ENCODE data around the gene KCNE5. TPM values are rescaled to one million over a fixed set of nuclear protein-coding genes. Genes with fewer than 3 reads are reported as not detected.

Gene KCNE5
- total and polyA plus RNA-seq, 10 of the 15 experiments (the other 5 are each of a cell fraction or from before 2014, with no cell fraction given) = 0.08 to 0.54 (median 0.40) TPM

DNA sequence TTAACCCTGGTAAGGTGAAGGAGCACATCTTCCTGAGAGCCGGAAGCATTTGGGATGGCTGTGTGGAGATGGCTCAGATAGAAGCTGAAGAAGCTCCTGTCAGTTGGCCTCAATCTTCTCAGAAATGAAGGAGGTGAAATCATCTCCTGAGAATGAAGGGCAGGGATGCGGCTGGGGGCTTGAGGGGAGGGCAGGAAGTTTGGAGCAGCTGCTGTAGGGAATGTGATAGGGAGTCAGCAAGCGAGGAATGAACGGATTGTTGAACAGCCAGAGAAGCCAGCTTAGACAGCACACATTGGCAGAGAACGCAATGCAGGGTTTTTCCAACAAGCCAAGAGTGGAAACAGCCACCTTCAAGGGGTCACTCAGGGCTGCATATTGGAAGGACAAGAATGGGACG, 10.0 kb downstream of the KCNE5 start:
- TF ChIP-seq ZBED1 (IDR thresholded peaks at IDR 0.05; ENCODE audit: borderline replicate concordance) (no peak), SRF (IDR thresholded peaks at IDR 0.05; ENCODE audit: low read depth in 2 of 2, low read length in 2 of 2) (no peak), JUND (IDR thresholded peaks at IDR 0.05; ENCODE audit: low read depth, low read length) (no peak), FOS (IDR thresholded peaks at IDR 0.05; ENCODE audit: borderline replicate concordance, extremely low read depth, insufficient read length) (no peak), LARP7 (IDR thresholded peaks at IDR 0.05) (no peak), SMAD5 (IDR thresholded peaks at IDR 0.05; ENCODE audit: low read depth) (no peak), TBL1XR1 (IDR thresholded peaks at IDR 0.05; ENCODE audit: low read depth, low read length) (no peak), RUNX3 (IDR thresholded peaks at IDR 0.05; ENCODE audit: low read length) (no peak), BRCA1 (IDR thresholded peaks at IDR 0.05; ENCODE audit: low read depth, low read length) (no peak), NFIC (IDR thresholded peaks at IDR 0.05; ENCODE audit: low read depth, low read length) (no peak), RAD21 (IDR thresholded peaks at IDR 0.05; ENCODE audit: insufficient read depth, low read depth, low read length) (no peak), TAF1 (IDR thresholded peaks at IDR 0.05; ENCODE audit: borderline replicate concordance, low read depth, low read length) (no peak), HDGF (IDR thresholded peaks at IDR 0.05) (no peak), NR2F1 (conservative IDR thresholded peaks at IDR 0.05) (no peak), CBX3 (IDR thresholded peaks at IDR 0.05; ENCODE audit: borderline replicate concordance, low read depth) (no peak), YY1 (IDR thresholded peaks at IDR 0.05; ENCODE audit: low read depth, low read length) (no peak), HCFC1 (IDR thresholded peaks at IDR 0.05; ENCODE audit: low read length) (no peak)
- TF ChIP-seq, protein P1, sequence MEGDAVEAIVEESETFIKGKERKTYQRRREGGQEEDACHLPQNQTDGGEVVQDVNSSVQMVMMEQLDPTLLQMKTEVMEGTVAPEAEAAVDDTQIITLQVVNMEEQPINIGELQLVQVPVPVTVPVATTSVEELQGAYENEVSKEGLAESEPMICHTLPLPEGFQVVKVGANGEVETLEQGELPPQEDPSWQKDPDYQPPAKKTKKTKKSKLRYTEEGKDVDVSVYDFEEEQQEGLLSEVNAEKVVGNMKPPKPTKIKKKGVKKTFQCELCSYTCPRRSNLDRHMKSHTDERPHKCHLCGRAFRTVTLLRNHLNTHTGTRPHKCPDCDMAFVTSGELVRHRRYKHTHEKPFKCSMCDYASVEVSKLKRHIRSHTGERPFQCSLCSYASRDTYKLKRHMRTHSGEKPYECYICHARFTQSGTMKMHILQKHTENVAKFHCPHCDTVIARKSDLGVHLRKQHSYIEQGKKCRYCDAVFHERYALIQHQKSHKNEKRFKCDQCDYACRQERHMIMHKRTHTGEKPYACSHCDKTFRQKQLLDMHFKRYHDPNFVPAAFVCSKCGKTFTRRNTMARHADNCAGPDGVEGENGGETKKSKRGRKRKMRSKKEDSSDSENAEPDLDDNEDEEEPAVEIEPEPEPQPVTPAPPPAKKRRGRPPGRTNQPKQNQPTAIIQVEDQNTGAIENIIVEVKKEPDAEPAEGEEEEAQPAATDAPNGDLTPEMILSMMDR (IDR thresholded peaks at IDR 0.05 in 2 of 3, conservative IDR thresholded peaks at IDR 0.05 in 1 of 3; ENCODE audit: control insufficient read depth in 2 of 3, extremely low read depth in 1 of 3, insufficient read depth in 1 of 3, low read depth in 3 of 3, low read length in 3 of 3) = no peak
- TF ChIP-seq, protein P2, sequence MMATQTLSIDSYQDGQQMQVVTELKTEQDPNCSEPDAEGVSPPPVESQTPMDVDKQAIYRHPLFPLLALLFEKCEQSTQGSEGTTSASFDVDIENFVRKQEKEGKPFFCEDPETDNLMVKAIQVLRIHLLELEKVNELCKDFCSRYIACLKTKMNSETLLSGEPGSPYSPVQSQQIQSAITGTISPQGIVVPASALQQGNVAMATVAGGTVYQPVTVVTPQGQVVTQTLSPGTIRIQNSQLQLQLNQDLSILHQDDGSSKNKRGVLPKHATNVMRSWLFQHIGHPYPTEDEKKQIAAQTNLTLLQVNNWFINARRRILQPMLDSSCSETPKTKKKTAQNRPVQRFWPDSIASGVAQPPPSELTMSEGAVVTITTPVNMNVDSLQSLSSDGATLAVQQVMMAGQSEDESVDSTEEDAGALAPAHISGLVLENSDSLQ (IDR thresholded peaks at IDR 0.05) = no peak
- TF ChIP-seq, protein P3, sequence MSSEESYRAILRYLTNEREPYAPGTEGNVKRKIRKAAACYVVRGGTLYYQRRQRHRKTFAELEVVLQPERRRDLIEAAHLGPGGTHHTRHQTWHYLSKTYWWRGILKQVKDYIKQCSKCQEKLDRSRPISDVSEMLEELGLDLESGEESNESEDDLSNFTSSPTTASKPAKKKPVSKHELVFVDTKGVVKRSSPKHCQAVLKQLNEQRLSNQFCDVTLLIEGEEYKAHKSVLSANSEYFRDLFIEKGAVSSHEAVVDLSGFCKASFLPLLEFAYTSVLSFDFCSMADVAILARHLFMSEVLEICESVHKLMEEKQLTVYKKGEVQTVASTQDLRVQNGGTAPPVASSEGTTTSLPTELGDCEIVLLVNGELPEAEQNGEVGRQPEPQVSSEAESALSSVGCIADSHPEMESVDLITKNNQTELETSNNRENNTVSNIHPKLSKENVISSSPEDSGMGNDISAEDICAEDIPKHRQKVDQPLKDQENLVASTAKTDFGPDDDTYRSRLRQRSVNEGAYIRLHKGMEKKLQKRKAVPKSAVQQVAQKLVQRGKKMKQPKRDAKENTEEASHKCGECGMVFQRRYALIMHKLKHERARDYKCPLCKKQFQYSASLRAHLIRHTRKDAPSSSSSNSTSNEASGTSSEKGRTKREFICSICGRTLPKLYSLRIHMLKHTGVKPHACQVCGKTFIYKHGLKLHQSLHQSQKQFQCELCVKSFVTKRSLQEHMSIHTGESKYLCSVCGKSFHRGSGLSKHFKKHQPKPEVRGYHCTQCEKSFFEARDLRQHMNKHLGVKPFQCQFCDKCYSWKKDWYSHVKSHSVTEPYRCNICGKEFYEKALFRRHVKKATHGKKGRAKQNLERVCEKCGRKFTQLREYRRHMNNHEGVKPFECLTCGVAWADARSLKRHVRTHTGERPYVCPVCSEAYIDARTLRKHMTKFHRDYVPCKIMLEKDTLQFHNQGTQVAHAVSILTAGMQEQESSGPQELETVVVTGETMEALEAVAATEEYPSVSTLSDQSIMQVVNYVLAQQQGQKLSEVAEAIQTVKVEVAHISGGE (CRISPR knock-in tag; IDR thresholded peaks at IDR 0.05) = no peak
- no peak overlapping the region for H3K27ac ChIP-seq (ENCODE audit: control insufficient read depth, insufficient read depth)
- ATAC-seq (no peak), FAIRE-seq (no peak), DNase-seq (ENCODE audit: low read depth, low spot score) (no peak)
- in situ Hi-C loops (cut with MboI) (no loop called here), intact Hi-C loops (cut with micrococcal nuclease; ENCODE audit: unreplicated experiment) (no loop called here)
- no peaks in the 10 kb centered on the region for H3K36me3 ChIP-seq (ENCODE audit: control insufficient read depth in 2 of 2, insufficient read depth in 2 of 2, low read length in 1 of 2)
- BruUV-seq (replicated peaks) = no TSS peak
- no peaks in the 10 kb centered on the region for H4K20me1 ChIP-seq (ENCODE audit: control insufficient read depth, insufficient read depth)
- RAD21 ChIA-PET (ENCODE audit: unreplicated experiment) = no interaction called here
- POLR2A ChIA-PET = no interaction called here
- 64% methylated on average over 6 of the region's 6 CpGs for WGBS (ENCODE audit: insufficient coverage, insufficient replicate concordance, low lambda C conversion rate, missing lambda C conversion rate)
- H2AFZ ChIP-seq (ENCODE audit: control insufficient read depth, low read depth, low read length) = no peak overlapping the region
- no peaks in the 10 kb centered on the region for H3K9me3 ChIP-seq (replicated peaks; ENCODE audit: control insufficient read depth, insufficient read depth, low read length)
- CTCF ChIA-PET = interaction anchor here (0.7 to 1.1 kb wide), 4 partner anchors 17 to 129 kb away, joined by 3 to 4 read pairs (median 3); no protein-coding TSS in a partner anchor
- no peaks in the 10 kb centered on the region for H3K4me1 ChIP-seq (ENCODE audit: control insufficient read depth, insufficient read depth, low read length)
- H3K27me3 ChIP-seq (replicated peaks in 1 of 2; ENCODE audit: control insufficient read depth in 2 of 2, insufficient read depth in 2 of 2, low read length in 1 of 2) = no peaks in the 10 kb centered on the region
- SMC1A ChIA-PET (ENCODE audit: uncharacterized antibody, unreplicated experiment) = no interaction called here
- H3K4me2 ChIP-seq (ENCODE audit: control insufficient read depth, insufficient read depth) = no peak overlapping the region
- H3K79me2 ChIP-seq (ENCODE audit: control insufficient read depth, insufficient read depth, low read length) = no peaks in the 10 kb centered on the region
- H3K9ac ChIP-seq (ENCODE audit: control insufficient read depth, insufficient read depth, low read length) = no peak overlapping the region
- H3K4me3 ChIP-seq = no peak overlapping the region
